ENCODE measurements around the gene NPIPB6.
A peak's percentile ranks its signal among the peaks of the same experiment; 100 is the strongest.

NPIPB6 gene

GRCh38 chr16:28317040-28317880, 46.0 kb downstream of the NPIPB6 start:
- Histone ChIP-seq H3K4me3 (replicated peaks; ENCODE audit: insufficient read depth, low read length) (no peak overlapping the region), H3K27ac (replicated peaks) (no peak overlapping the region), H3K27me3 (ENCODE audit: insufficient read depth, poor library complexity, severe bottlenecking) (no peaks in the 10 kb centered on the region)
- TF ChIP-seq CTCF (IDR thresholded peaks at IDR 0.05; ENCODE audit: insufficient read depth, low read length) (peak; percentile 80), GABPA (IDR thresholded peaks at IDR 0.05; ENCODE audit: low read depth) (no peak)
- DNase-seq (ENCODE audit: low read depth in 1 of 2, low spot score in 1 of 2) = peak in 1 of 2 experiments; percentile 50

- H3K27me3 ChIP-seq (ENCODE audit: insufficient read depth, poor library complexity, severe bottlenecking) = no peaks in the 10 kb centered on the region
- TF ChIP-seq GABPA (IDR thresholded peaks at IDR 0.05; ENCODE audit: low read depth) (no peak), REST (IDR thresholded peaks at IDR 0.05; ENCODE audit: insufficient replicate concordance, low read depth) (no peak), CTCF (IDR thresholded peaks at IDR 0.05; ENCODE audit: insufficient read depth, low read length) (no peak), SPI1 (IDR thresholded peaks at IDR 0.05; ENCODE audit: borderline replicate concordance, low read depth) (no peak), POLR2AphosphoS5 (IDR thresholded peaks at IDR 0.05; ENCODE audit: low read depth) (no peak)
- no peak overlapping the region for H3K4me3 ChIP-seq (replicated peaks; ENCODE audit: insufficient read depth, low read length)
- H3K27ac ChIP-seq (replicated peaks) = no peak overlapping the region
- no peak for DNase-seq (ENCODE audit: low read depth in 1 of 2, low spot score in 1 of 2)
Measured at GRCh38 chr16:28316054-28316453, 47.3 kb downstream of the NPIPB6 start.

- Histone ChIP-seq H3K27ac (replicated peaks) (no peak overlapping the region), H3K4me3 (replicated peaks; ENCODE audit: insufficient read depth, low read length) (no peak overlapping the region)
- TF ChIP-seq CTCF (IDR thresholded peaks at IDR 0.05; ENCODE audit: insufficient read depth, low read length) (no peak), POLR2AphosphoS5 (IDR thresholded peaks at IDR 0.05; ENCODE audit: low read depth) (no peak), GABPA (IDR thresholded peaks at IDR 0.05; ENCODE audit: low read depth) (no peak), REST (IDR thresholded peaks at IDR 0.05; ENCODE audit: insufficient replicate concordance, low read depth) (no peak), SPI1 (IDR thresholded peaks at IDR 0.05; ENCODE audit: borderline replicate concordance, low read depth) (no peak)
Measured at GRCh38 chr16:28313587-28313986, 49.7 kb downstream of the NPIPB6 start.

More at GRCh38 chr16:28313587-28313986, 49.7 kb downstream of the NPIPB6 start:
- H3K27me3 ChIP-seq (ENCODE audit: insufficient read depth, poor library complexity, severe bottlenecking) = no peaks in the 10 kb centered on the region
- DNase-seq (ENCODE audit: low read depth in 1 of 2, low spot score in 1 of 2) = no peak
